IPS DF 4.7 (cell line): ENCODE results near the gene CNGB1.
"Not testable (repeated sequence)": the region's sequence is repeated elsewhere in the genome, so short reads cannot be mapped to it uniquely, and the experiment has no call there.

ENCODE experiments used
- DNase-seq: peaks from one replicate; pipeline ENCODE4 v3.0.0-alpha.2; 2013; ENCODE audit warnings: low spot score; ENCODE audit errors: extremely low read depth

The CNGB1 gene

DNA sequence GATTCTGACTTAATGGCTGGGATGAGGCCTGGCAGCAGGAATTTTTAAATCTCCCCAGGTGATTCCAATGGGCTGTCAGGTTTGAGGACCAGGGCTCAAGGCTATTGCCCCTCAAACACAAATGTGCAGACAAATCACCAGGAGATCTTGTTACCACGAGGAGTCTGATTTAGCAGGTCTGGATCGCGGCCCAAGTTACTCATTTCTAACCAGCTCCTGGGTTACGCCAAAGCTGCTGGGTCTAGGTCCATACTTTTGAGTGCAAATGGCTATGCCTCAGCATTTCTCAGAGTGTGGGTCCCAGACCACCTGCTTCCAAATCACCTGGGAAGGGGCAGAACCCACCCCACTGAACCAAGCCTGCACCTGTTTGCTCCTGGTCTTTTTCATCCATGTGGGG lies 33.1 kb downstream of the CNGB1 start:
- DNase-seq = no peak

DNA sequence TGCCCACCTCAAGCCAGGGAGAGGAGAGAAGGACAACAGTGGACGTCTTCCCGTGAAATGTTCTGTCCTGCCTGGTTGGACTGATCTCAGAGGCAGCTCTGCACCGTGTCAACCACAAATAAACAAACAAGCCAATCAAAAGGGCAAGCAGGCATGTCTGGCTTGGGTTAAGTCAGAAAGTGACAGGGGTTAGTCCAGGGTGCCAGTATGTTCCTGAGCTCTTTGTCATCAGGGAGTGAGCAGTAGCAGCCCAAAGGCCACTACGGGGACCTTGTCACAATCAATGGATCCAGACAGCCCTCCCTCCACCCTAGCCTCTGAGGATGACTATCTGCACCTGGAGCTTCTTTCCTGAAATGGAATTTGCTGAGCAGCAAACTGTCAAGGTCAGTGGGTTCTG lies 35.0 kb downstream of the CNGB1 start:
- DNase-seq = no peak

- DNase-seq = no peak
These were observed 40.4 kb downstream of the CNGB1 start for GRCh38 chr16:57930533-57930932.

- no peak for DNase-seq
These were observed 41.7 kb downstream of the CNGB1 start for GRCh38 chr16:57929250-57929649.

GRCh38 chr16:57926041-57926440 lies 44.9 kb downstream of the CNGB1 start:
- no peak for DNase-seq

- no peak for DNase-seq
These were observed 45.6 kb downstream of the CNGB1 start for GRCh38 chr16:57925310-57925709.

DNA sequence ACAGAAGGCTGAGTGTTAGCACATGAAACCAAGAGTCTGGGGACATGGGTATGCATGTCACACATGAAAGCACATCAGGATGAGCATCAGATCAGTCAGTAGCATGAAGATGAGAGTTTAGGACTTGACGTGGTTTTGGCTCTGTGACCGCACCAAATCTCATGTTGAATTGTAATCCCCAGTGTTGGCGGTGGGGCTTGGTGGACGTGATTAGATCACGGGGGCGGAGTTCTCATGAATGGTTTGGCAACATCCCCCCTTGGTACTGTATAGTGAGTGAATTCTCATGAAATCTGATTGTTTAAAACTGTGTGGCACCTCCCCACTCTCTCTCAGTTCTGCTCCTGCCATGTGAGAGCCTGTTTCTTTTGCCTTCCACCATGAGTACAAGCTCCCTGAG lies 46.4 kb downstream of the CNGB1 start:
- DNase-seq = no peak

- no peak for DNase-seq
These were observed 47.1 kb downstream of the CNGB1 start for GRCh38 chr16:57923841-57924240.

DNA sequence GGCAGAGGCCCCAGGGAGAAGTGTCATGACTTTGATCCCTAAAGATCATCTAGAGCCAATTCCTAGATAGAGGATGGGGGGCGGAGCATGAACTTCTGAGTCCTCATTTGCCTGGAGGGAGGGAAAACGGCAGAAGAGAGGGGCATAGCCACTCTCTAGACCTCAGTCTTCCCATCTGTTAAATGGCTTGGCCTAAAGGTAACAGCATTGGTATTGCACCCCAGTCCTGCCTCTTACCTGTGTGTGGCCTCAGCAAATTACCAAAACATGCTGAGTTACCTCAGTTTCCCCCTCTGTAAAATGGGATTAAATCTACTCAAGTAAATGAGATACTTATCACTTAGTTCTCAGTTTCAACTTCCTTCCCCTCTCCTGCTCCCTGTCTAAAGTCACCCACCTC lies 47.5 kb downstream of the CNGB1 start:
- no peak for DNase-seq

- no peak for DNase-seq
These were observed 50.1 kb downstream of the CNGB1 start for GRCh38 chr16:57920880-57921229.

GRCh38 chr16:57920215-57920879 lies 50.6 kb downstream of the CNGB1 start:
- DNase-seq = no peak

DNA sequence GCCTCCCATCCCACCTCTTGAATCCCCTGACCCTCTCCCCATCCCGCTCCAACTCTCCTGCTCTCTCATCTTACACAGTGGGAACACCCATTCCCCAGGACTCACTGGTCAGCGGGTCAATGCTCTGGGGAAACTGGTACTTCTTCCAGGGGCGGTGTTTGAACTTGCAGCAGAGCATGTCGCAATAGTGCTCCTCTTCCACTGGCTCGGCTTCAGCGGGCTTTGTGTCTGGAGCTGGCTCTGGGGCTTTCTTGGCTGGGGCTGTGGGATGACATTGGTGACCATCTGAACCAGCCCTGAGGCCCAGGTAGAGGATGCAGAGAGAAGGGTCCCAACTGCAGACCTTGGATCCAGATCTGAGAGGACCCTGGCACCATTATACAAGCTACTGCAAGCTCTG lies 51.9 kb downstream of the CNGB1 start:
- no peak for DNase-seq

GRCh38 chr16:57918444-57918843 lies 52.5 kb downstream of the CNGB1 start:
- no peak for DNase-seq

DNA sequence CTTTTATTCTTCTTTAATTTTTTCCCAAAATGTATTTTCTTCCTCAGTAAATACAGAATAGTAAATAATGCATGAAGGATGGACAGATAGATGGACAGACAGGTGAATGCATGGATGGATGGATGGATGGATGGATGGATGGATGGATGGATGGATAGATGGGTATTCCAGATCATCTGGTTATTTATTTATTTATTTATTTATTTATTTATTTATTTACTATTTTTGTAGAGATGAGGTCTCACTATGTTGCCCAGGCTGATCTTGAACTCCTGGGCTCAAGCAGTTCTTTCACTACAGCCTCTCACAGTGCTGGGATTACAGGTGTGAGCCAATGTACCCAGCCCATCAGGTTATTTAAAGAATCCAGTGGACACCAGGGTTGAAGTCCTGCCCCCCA lies 53.0 kb downstream of the CNGB1 start:
- DNase-seq = not testable (repeated sequence)

GRCh38 chr16:57917489-57917888 lies 53.4 kb downstream of the CNGB1 start:
- DNase-seq = not testable (repeated sequence)

DNA sequence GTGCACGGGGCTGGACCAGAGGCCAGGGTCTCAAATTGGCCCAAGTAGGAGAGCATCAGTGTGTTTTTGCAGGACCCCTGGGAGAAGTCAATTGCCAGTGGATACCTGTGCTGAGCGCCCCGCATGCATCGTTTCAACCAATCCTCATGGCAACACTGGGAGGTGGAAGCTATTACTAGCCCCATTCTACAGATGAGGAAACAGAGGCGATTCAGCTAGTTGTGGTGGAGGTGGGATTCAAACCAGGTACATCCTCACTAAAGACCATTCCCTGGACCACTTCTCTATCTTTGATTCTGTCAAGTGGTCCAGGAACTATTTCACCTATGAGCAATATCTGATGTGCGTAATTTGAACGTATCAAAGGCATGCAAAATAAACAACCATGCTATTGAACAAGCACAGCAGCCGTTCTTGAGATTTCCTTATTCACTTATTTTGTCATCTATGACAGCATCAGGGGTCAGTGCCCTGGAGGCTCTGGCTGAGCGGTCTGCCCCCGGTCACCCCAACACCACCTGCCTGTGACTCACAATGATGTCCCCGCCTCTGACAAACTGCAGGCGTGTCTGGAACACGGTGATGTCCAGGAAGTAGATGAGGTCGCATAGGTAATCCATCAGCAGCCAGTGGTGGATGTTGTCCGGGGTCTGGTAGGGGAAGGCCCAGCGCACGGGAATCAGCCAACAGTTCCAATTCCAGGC lies 54.0 kb downstream of the CNGB1 start:
- DNase-seq = no peak

GRCh38 chr16:57915811-57916488 lies 55.0 kb downstream of the CNGB1 start:
- DNase-seq = no peak

DNA sequence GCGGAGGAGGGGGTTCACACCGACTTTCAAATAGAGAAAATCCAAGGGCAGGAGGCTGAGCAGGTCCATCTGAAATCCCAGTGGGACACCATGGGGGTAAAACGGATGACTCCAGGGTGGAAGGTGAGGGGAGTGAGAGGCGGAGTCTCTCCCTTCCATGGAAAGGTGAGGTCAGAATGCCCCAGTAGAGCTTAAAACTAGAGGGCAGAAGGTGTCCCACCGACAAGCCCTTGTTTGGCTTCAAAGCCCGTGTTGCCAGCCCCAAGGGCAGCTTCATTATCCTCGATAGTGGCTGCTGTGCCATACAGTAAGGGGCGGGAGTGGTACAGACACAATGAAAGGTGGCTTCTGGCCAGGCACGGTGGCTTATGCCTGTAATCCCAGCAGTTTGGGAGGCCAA lies 55.7 kb downstream of the CNGB1 start:
- no peak for DNase-seq

DNA sequence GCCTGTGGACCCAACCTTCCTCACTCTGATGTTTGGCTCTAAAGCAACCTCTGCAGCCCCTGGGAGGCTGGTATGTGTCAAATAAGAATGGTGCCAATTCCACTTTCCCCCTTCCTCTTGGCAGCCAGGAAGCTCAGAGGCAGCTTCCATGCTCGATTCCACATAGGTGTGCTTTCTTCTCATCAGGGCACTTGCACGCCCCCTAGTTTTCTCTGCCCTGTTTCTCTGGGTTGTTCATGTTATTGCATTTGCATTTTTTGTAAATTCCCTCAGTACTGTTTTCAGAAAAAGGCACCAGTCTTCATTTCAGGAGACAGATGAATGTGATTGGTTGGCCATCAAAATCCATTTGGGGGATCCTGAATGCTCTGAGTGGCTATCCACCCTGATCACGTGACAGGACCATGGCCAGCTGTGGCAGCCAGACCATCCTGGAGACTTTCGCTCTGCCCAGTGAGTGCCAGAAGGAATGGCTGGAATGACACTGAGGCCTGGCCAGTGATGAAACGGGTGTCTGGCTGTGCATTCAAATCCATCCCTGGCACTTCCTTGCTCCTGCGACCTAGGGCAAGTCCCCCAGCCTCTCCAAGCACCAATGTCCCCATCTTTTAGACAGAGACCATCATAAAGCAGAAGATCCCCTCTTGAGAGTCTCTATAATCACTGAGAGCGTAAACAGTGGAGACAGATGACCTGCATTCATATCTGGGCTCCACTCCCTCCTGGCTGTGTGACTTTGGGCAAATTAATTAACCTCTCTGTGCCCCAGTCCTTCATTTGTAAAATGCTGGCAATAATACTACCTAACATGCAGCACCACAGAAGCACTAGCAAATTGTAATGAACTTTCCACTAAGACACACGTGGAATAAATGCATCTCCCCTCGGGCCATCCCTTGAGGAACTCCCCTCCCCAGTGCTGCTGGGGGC lies 56.4 kb downstream of the CNGB1 start:
- no peak for DNase-seq

- DNase-seq = no peak
These were observed 58.2 kb downstream of the CNGB1 start for GRCh38 chr16:57912529-57913260.

GRCh38 chr16:57911743-57912142 lies 59.2 kb downstream of the CNGB1 start:
- DNase-seq = no peak
